Right ventricle myocardium inferior (tissue), 1 donor: ENCODE results near the gene SLC23A3. TPM values are rescaled to one million over a fixed set of nuclear protein-coding genes. Genes with fewer than 3 reads are reported as not detected.

Experiments
- ATAC-seq: fragments of 200-7000 bp; cut with Tn5 transposase; one replicate; pipeline ENCODE4 v1.9.1; 2020; ENCODE audit warnings: mild to moderate bottlenecking, moderate library complexity
- DNase-seq: peaks from one replicate; pipeline ENCODE4 v3.0.0; 2021; ENCODE audit errors: missing footprints
- intact Hi-C: fragments of 100-400 bp; cut with DNase I; formaldehyde crosslinking; loops from one replicate; pipeline ENCODE4 v1.11.0; 2022
- total RNA-seq: library from RNA; stranded (reverse); fragmentation: NEBNext Ultra II Directional; extraction: Animal tissue kit (Norgen Biotek cat#: 25700); gene quantifications from one replicate; pipeline ENCODE4 v1.2.1, GENCODE V29; 2021
- donor health status: DM: no; HTN: yes; CAD: no; lungs with severe emphysema.

The SLC23A3 gene
- total RNA-seq, 1 donor from 2014 or later = 0.87 TPM

DNA sequence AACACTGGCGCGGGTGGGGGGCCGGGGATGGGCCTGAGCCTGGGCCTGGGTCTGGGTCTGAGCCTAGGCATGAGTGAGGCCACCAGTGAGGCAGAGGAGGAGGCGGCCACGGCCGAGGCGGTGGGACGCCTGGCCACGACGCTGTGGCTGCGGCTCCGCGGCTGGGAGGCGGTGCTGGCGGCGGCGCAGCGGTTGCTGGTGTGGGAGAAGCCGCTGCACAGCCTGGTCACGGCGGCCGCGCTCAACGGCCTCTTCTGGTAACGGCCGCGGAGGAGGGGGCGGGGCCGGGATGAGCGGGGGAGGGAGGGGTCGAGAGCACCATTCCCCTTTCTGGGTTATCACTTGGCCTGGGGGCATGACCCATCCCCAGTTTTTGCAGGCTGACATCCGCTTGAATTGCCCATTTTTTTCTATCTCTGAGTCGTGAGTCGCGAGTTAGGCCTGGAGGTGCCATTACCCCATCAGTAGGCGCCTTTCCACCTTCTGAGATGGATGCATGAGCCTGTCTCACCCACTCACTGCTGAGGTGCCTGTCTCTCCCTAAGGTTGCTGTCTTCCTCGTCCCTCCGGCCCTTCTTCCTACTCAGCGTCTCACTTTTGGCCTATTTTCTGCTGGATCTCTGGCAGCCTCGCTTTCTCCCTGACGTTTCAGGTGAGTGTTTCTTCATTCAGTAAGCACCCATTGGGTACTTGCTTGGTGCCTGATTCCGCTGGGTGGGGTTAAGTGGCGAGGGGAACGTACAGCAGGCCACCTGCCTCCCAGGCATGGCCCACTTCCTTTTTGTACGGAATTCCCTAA lies 8.7 kb upstream of the SLC23A3 start:
- intact Hi-C loops = loop anchor here (5.0 kb wide), 1 partner anchor 209 kb away; the partner anchor contains the start of gene DNPEP
- DNase-seq (peak; percentile 83), ATAC-seq (peak; percentile 0)

GRCh38 chr2:219177552-219178376 lies 7.9 kb upstream of the SLC23A3 start, which contains the start of gene RETREG2:
TSS of gene RETREG2 (plus strand) at chr2:219178275. CDS start at chr2:219178353, 78 bp downstream.
- ATAC-seq (peak; percentile 82), DNase-seq (peak; percentile 91)
- intact Hi-C loops = loop anchor here (1.0 to 5.0 kb wide), 5 partner anchors 17 to 210 kb away; partner anchors contain the start of genes DNAJB2, DNPEP, NHEJ1 and TUBA4A

DNA sequence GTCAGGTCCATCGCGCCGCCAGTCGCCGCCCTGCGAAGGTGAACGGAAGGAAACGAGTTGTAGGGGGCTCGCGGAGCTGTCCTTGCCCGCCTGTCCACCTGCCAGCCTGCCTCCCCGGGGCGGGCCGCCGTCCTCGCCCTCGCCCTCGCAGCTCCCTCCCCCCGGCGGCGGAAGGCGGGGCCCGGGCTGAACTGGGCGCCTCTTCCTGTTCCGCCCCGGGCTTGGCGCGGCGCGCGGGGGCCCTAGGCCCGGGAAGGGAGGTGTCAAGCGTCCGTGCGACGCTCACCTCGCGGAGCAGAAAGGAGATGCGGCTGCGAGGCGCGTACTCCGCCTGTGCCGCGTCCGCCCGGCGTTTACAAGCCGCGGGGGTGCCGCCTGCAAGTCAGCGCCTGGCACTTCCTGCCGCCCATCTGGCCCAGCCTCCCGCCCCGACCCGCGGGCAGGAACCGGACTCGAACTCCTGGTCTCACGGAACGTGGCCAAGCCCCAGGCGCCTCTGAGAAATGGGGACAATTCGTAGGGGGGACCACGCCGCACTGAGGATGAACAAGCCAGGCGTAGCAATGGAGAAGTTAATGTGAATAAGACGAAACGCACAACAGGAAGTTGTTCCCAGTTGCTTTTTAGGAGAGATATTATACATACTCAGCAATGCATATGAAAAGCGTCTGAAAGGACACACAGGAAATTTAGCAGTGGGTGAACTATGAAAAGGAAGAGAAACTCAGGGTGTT lies 7.2 kb upstream of the SLC23A3 start, which contains the start of gene CNPPD1:
CNPPD1 (minus strand) TSS at position 108 of the 734 bp plus-strand sequence; CDS start at position 11, 97 bp downstream.
- DNase-seq = peak; percentile 96
- peak; percentile 94 for ATAC-seq

GRCh38 chr2:219175928-219176817 lies 6.3 kb upstream of the SLC23A3 start:
- intact Hi-C loops = loop anchor here (2.0 to 5.0 kb wide), 4 partner anchors 31 to 211 kb away; partner anchors contain the start of genes DNAJB2, DNPEP, TUBA4A and TUBA4B
- DNase-seq (peak; percentile 76), ATAC-seq (peak; percentile 38)

More for the DNA sequence above, 7.2 kb upstream of the SLC23A3 start, which contains the start of gene CNPPD1:
- intact Hi-C loops = loop anchor here (1.0 to 5.0 kb wide), 5 partner anchors 17 to 210 kb away; partner anchors contain the start of genes DNAJB2, DNPEP, NHEJ1 and TUBA4A

DNA sequence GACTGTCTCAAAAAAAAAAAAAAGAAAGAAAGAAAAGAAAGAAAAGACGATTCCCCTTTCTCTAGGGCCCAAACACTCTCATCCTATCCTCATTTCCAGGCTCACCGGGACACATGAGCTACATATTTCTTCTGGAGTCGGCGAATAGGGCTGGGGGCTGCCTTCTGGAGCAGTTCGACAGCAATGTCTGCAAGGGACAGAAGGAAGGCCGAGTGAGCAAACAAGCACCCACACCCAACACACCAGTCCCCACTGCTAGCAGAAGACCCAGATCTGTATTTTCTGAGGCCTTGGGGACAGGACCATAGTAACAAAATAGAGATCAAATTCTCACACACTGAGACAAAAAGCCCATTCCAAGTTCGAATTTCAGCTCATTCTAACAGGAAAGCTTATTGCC lies 5.7 kb upstream of the SLC23A3 start:
- intact Hi-C loops = loop anchor here (5.0 kb wide), 1 partner anchor 212 kb away; the partner anchor contains the start of gene DNPEP
- ATAC-seq (no peak), DNase-seq (no peak)

GRCh38 chr2:219174801-219175200 lies 5.0 kb upstream of the SLC23A3 start:
- ATAC-seq = no peak
- no peak for DNase-seq
- intact Hi-C loops = loop anchor here (5.0 kb wide), 1 partner anchor 212 kb away; the partner anchor contains the start of gene DNPEP

DNA sequence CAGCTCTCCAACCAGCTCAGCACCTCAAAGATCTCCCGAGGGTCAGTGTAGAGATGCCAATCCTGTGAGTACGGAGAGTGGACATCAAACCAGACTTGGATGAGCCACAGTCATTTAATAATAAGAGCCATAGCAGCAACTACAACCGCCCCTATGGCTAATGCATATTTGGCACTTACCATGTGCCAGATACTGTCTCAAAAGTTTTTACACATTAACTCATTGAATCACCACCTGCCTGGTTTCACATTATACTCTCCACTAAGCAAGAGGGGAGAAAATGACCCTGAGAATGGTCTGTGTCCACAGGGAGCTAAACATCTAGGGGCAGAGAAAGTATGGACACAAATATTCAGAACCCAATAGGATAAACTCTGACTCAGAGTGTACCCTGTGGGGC lies 4.3 kb upstream of the SLC23A3 start:
- intact Hi-C loops = no loop called here
- ATAC-seq = no peak
- no peak for DNase-seq

DNA sequence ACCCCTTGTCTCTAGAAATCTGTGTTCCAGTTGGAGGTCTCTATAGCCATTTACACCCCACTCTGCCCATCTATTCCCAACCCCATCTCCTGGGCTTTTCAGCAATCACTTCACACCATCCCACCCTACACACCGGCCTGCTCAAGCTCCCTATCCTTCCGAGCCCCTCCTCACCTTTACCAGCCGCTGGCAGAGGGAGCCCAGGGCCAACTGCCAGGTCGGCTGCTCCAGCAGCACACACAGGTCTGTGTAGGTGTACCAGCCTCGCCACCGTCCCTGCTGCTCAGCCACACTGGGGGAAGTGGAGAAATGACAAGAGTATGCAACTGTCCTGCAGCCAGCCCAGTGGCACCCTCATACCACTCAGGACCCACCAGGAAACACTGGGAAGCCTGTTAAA lies 3.3 kb upstream of the SLC23A3 start:
- intact Hi-C loops = no loop called here
- no peak for ATAC-seq

DNA sequence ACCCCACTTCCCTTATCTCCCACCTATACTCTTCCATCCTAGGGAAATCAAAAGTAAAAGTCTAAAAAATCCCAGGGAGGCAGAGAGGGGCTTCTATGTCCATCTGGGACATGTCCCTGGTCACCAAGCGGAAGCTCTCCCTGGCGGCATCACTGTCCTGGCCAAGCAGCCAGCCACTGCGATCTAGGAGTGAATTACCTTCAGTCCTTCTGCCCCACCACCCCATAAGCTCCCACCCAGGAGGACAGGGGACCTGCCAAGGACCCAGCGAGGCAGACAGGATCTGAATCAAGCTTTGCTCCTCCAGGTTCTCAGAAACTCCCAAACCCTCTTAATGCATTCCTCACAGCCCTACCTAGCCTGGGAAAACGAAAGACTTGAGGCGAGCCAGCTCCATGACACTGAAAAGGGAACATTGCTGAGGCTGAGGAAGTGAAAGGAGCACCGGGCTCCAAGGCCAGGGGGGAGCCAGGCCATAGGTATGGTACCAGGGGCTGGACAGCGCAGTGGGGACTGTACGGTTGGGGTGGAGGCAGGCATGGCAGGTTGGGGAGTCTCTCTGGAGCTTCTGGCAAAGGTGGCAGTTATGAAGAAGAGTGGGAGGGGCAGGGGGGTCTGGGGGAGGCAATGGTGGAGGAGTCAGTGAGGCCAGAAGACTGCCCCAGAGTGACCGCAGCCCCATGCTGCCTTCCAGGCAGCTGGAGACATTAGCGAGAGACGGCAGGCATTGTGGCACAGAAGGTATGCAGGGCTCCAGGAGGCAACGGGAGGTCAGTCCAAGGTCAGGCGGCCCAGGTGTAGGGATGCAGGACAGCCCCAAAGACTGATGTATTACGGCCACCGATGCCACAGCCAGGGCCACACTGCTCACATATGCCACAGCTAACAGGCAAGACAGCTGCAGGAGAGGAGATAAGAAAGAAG lies 2.7 kb upstream of the SLC23A3 start:
- intact Hi-C loops = no loop called here
- ATAC-seq = no peak
- DNase-seq = no peak

More for the DNA sequence above, 3.3 kb upstream of the SLC23A3 start:
- no peak for DNase-seq

- intact Hi-C loops = no loop called here
- DNase-seq (no peak), ATAC-seq (peak; percentile 71)
These were observed 1.4 kb upstream of the SLC23A3 start for GRCh38 chr2:219171231-219171651.

DNA sequence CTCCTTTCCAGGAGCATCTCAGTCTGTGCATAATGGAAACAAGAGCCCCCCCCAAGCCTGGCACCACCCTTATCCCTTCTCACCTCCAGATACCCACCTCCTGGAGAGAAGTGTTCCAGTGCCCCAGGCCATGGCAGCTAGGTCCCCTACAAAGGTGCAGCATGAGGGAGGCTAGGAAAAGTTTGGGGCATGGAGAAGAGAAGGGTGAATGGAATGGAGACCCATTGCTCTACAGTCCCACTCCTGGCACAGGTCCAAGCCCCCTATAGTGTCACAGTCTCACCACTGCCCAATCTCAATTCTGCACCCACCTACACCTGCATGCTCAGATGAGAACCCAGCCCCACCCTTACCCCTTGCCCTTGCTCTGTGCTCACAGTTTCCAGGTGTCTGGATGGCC lies 897 bp downstream of the SLC23A3 start:
- no peak for DNase-seq
- ATAC-seq = no peak
- intact Hi-C loops = no loop called here

GRCh38 chr2:219168526-219168925 lies 1.3 kb downstream of the SLC23A3 start:
- intact Hi-C loops = no loop called here
- ATAC-seq (no peak), DNase-seq (no peak)

- intact Hi-C loops = no loop called here
- no peak for DNase-seq
These were observed 1.8 kb downstream of the SLC23A3 start for GRCh38 chr2:219167997-219168396.

DNA sequence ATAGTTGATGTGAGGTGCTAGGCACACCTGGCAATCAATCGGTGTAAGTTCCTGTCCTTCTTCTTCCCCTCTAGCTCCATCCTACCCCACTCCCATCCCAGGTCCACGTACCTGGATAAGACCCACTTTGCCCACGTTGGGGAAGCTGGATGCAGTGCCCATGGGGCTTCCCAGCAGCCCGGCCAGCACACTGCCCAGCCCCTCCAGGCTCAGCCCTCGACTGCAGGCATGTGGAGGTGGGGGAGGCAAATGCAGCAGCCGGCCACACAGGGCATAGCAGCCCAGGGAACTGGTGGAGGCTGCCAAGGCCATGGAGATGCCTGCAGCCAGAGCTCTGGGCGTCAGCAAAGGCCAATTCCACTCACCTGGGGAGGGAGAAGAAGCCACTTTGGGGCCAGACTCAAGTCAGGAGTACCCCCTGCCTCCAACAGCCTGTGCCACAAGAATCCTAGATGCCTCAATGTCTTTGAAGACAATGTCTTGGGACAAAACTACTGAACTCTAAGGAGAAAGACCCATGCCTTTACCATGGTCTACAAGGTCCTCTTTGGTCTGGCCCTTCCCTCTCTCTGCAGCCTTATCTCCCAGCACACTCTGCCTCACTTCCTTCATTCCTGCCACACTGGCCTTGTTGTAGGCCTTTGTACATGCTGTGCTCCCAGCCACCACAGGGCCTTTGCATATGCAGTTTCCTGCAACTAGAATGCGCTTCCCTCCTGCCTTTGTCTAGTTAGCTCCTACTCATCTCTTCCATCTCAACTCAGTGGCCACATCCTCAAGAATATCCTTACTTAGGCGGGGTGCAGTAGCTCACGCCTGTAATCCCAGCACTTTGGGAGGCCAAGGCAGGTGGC lies 4.5 kb downstream of the SLC23A3 start:
- DNase-seq (no peak), ATAC-seq (no peak)
- intact Hi-C loops = no loop called here

More at GRCh38 chr2:219167997-219168396, 1.8 kb downstream of the SLC23A3 start:
- no peak for ATAC-seq

- ATAC-seq (no peak), DNase-seq (no peak)
- intact Hi-C loops = no loop called here
These were observed 6.7 kb downstream of the SLC23A3 start for GRCh38 chr2:219163156-219163555.
